Measurements from ENCODE around the gene PERP. TPM values are rescaled to one million over a fixed set of nuclear protein-coding genes. Genes with fewer than 3 reads are reported as not detected.

The PERP gene
- total and polyA plus RNA-seq, 8 donors: 13.7 to 46.6 (median 20.4) TPM

DNA sequence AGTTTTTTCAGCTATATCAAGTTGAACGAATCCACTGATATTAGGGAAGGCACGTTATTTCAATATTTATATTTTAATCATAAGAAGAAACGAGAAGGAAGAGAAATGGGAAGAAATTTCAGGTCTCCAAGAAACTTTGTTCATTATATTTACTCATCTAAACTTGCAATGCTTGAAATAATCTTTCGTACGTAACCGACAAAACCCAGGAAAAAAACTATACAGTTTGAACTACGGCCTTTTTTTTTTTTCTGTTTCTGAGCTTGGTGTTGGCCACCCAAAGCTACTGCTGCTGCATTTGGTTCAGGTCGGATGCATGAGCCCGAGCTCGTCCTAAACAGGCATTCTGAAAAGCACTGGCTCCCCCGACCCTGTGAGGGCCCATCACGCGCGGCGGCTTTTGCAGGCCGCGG, 548 bp downstream of the PERP start:
- ATAC-seq (no peak), DNase-seq (no peak), FAIRE-seq (no peak)
- Histone ChIP-seq H3K4me1 (peaks cover 6 to 8% (median 7%) of the 10 kb centered on the region in 3 donors), H3K36me3 (no peaks in the 10 kb centered on the region), H3K27me3 (no peaks in the 10 kb centered on the region), H3K9me3 (no peaks in the 10 kb centered on the region), H3K4me3 (peak overlapping the region; percentile 63 to 93 (median 76)), H3K27ac (peak overlapping the region; percentile 77 to 92 (median 92))
- intact Hi-C loops (cut with DNase I): no loop called here
- TF ChIP-seq CTCF (IDR thresholded peaks at IDR 0.05): no peak
- WGBS, 2 donors: 0 to 2% methylated on average over 17 of the region's 17 CpGs

- no peaks in the 10 kb centered on the region for H3K27me3 ChIP-seq
- no peaks in the 10 kb centered on the region for H3K9me3 ChIP-seq
- no peak for TF ChIP-seq CTCF (IDR thresholded peaks at IDR 0.05)
- 9% methylated on average over 10 of the region's 10 CpGs for WGBS, 2 donors
- peak overlapping the region; percentile 63 to 93 (median 76) for H3K4me3 ChIP-seq
- H3K27ac ChIP-seq: peak overlapping the region; percentile 77 to 92 (median 92)
- H3K36me3 ChIP-seq: no peaks in the 10 kb centered on the region
- peaks cover 6 to 8% (median 7%) of the 10 kb centered on the region in 3 donors for H3K4me1 ChIP-seq
- DNase-seq (peak in 1 of 6 donors; percentile 28), FAIRE-seq (no peak), ATAC-seq (peak in 3 of 4 donors; percentile 13 to 24 (median 21))
- intact Hi-C loops (cut with DNase I): no loop called here
These were observed 1.1 kb downstream of the PERP start for GRCh38 chr6:138105880-138106664.

- H3K9me3 ChIP-seq: no peaks in the 10 kb centered on the region
- no peak for TF ChIP-seq CTCF (IDR thresholded peaks at IDR 0.05)
- intact Hi-C loops (cut with DNase I): no loop called here
- FAIRE-seq (no peak), ATAC-seq (peak in 3 of 4 donors; percentile 2 to 21 (median 4)), DNase-seq (no peak)
- H3K4me1 ChIP-seq: peaks cover 6 to 8% (median 7%) of the 10 kb centered on the region in 3 donors
- H3K27ac ChIP-seq: peak overlapping the region in 2 of 4 donors; percentile 92
- no peaks in the 10 kb centered on the region for H3K27me3 ChIP-seq
- peak overlapping the region in 2 of 4 donors; percentile 82 to 93 for H3K4me3 ChIP-seq
- no peaks in the 10 kb centered on the region for H3K36me3 ChIP-seq
- WGBS, 2 donors: 43 to 62% methylated on average over 5 of the region's 5 CpGs
These were observed 1.8 kb downstream of the PERP start for GRCh38 chr6:138105446-138105845.

GRCh38 chr6:138104618-138105213, 2.5 kb downstream of the PERP start:
- no peak for TF ChIP-seq CTCF (IDR thresholded peaks at IDR 0.05)
- Histone ChIP-seq H3K4me1 (peaks cover 6 to 8% (median 7%) of the 10 kb centered on the region in 3 donors), H3K27me3 (no peaks in the 10 kb centered on the region), H3K9me3 (no peaks in the 10 kb centered on the region), H3K36me3 (no peaks in the 10 kb centered on the region), H3K4me3 (peak overlapping the region in 1 of 4 donors; percentile 93), H3K27ac (peak overlapping the region in 1 of 4 donors; percentile 92)
- intact Hi-C loops (cut with DNase I): loop anchor here in 1 of 3 donors (5.0 kb wide), 1 partner anchor 97 kb away; no protein-coding TSS in a partner anchor
- FAIRE-seq: no peak
- no peak for ATAC-seq
- no peak for DNase-seq
- WGBS, 2 donors: 52 to 61% methylated on average over 10 of the region's 10 CpGs

Data from pancreas (tissue), 10 donors.